Left colon (tissue), 2 donors: ENCODE results near the gene APOE. TPM values are rescaled to one million over a fixed set of nuclear protein-coding genes. Genes with fewer than 3 reads are reported as not detected.

Experiments used
- ATAC-seq: fragments of 200-7000 bp; cut with Tn5 transposase; one replicate; pipeline ENCODE4 v1.9.1; 2020; ENCODE audit warnings: mild to moderate bottlenecking, moderate library complexity
- DNase-seq, 2 donors: peaks; one replicate each; pipeline ENCODE4 v3.0.0-alpha.2; 2020
- intact Hi-C, 2 donors: fragments of 100-400 bp; cut with DNase I in 1 of 2; cut with micrococcal nuclease in 1 of 2; formaldehyde crosslinking; loops; one replicate each; pipeline versions ENCODE4 v1.11.2 to v1.14.0; 2022; cut with DNase I, micrococcal nuclease
- total RNA-seq, 2 donors: library from RNA; stranded (reverse); fragmentation: NEBNext Ultra II Directional; extraction: Animal tissue kit (Norgen Biotek cat#: 25700); gene quantifications; one replicate each; pipeline ENCODE4 v1.2.1, GENCODE V29; 2021
- donor health status: DM: no; HTN: no; CAD: no.
- donor health status: DM: yes; HTN: yes; CAD: no.

APOE gene
- total RNA-seq, 2 donors from 2014 or later = 14.6 to 88.2 TPM

GRCh38 chr19:44931541-44931940 is 25.9 kb downstream of the APOE start:
- intact Hi-C loops = no loop called here
- ATAC-seq (no peak), DNase-seq (no peak)

- no peak for ATAC-seq
- intact Hi-C loops = no loop called here
- no peak for DNase-seq
These were observed 34.1 kb downstream of the APOE start for GRCh38 chr19:44939668-44940067.

DNA sequence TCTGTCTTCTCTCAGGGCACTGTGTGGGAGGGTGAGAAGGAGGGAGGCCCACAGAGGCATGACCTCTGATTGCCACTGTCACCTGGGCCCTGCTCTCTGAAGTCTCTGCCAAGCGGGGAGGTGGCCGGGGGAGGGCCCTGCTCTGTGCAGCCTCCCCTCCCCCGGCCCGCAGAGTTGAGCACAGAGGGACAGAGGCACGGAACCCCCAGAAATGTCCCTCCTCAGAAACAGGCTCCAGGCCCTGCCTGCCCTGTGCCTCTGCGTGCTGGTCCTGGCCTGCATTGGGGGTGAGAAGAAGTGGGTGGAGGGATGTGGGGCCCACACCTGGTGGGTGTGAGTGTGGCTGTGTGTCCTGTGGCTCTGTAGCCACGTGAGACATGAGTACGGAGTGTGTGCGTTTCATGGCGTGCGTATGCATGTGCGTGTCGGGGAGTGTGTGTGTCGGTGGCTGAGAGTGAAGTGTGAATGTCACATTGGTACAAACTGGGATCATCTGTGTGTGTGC is 36.5 kb downstream of the APOE start, which contains the start of gene APOC4:
TSS of gene APOC4 (plus strand) at position 171 of the 505 bp plus-strand sequence. CDS start at position 212, 41 bp downstream.
- no peak for ATAC-seq
- intact Hi-C loops = no loop called here
- no peak for DNase-seq

DNA sequence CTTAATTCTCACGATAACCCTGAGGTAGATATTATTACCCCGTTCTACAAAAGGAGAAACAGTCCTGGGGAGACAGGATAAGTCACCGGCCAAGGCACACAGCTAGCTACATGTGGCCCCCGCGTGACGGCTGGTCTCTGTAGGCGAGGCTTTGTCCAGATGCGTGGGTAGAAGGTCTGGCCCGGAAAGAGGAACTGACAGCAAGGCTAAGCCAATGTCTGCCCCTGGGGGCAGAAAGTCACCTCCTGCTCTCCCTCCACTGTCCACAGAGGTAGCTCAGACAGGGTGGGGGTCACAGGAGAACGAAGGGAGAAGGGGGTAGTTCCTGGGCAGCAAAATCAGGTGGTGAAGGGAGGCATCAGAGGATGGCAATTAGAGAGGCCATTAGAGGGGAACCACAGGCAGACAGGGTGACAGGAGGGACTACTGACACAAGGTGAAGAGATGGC is 38.2 kb downstream of the APOE start:
- ATAC-seq = peak; percentile 24
- intact Hi-C loops = no loop called here
- DNase-seq = peak; percentile 55 to 57

- ATAC-seq (no peak), DNase-seq (no peak)
- intact Hi-C loops = no loop called here
These were observed 41.5 kb downstream of the APOE start for GRCh38 chr19:44947041-44947581.

- DNase-seq (no peak), ATAC-seq (no peak)
- intact Hi-C loops = no loop called here
These were observed 42.6 kb downstream of the APOE start for GRCh38 chr19:44948237-44948636.

- ATAC-seq = no peak
- DNase-seq = no peak
- intact Hi-C loops = no loop called here
These were observed 43.3 kb downstream of the APOE start for GRCh38 chr19:44948763-44949374.

DNA sequence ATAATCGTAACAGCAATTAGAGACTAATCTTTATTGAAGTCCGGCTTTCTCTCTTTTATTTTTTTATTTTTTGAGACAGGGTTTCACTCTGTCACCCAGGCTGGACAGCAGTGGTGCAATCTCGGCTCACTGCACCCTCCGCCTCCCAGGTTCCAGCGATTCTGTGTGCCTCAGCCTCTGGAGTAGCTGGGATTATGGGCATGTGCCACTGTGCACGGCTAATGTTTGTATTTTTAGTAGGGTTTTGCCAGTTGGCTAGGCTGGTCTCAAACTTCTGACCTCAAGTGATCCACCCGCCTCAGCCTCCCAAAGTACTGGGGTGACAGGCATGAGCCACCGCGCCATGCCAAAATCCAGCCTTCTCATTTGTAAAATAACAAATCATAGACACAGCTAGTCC is 44.0 kb downstream of the APOE start:
- no peak for ATAC-seq
- intact Hi-C loops = no loop called here
- no peak for DNase-seq

- ATAC-seq (no peak), DNase-seq (peak; percentile 50 to 62)
- intact Hi-C loops = loop anchor here (2.0 to 10.0 kb wide), 2 partner anchors 47 kb away; partner anchors contain the start of gene APOE (in 2 of the 2)
These were observed 45.9 kb downstream of the APOE start for GRCh38 chr19:44951179-44952159.

DNA sequence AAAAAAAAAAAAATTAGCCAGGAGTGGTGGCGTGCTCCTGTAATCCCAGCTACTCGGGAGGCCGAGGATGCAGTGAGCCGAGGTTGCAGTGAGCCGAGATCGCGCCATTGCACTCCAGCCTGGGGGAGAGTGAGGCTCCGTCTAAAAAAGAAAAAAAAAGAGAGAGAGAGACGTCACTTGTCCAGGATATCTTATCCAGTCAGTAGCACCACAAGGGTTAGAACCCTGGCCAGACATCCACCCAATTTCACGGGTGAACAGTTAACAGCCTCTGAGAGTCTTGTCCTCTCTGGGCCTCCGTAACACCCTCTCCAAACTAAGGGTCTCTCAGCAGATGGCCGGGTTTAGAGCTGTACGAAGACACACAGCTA is 48.7 kb downstream of the APOE start:
- no peak for ATAC-seq
- intact Hi-C loops = loop anchor here in 1 of 2 donors (10.0 kb wide), 1 partner anchor 49 kb away; the partner anchor contains the start of gene APOE

GRCh38 chr19:44954649-44955504 is 49.3 kb downstream of the APOE start, which contains the start of gene CLPTM1:
Gene CLPTM1, plus strand, starts transcription at chr19:44955380. Its CDS starts 16 bp downstream, at chr19:44955396.
- peak; percentile 97 for DNase-seq
- ATAC-seq = peak; percentile 94
- intact Hi-C loops = loop anchor here in 1 of 2 donors (10.0 kb wide), 1 partner anchor 50 kb away; the partner anchor contains the start of gene APOE

More for the DNA sequence above, 48.7 kb downstream of the APOE start:
- no peak for DNase-seq

- intact Hi-C loops = loop anchor here in 1 of 2 donors (10.0 kb wide), 1 partner anchor 51 kb away; the partner anchor contains the start of gene APOE
- peak; percentile 30 for ATAC-seq
These were observed 50.2 kb downstream of the APOE start for GRCh38 chr19:44955505-44956439.

GRCh38 chr19:44957526-44957925 is 51.9 kb downstream of the APOE start:
- DNase-seq (no peak), ATAC-seq (no peak)
- intact Hi-C loops = loop anchor here in 1 of 2 donors (10.0 kb wide), 1 partner anchor 53 kb away; the partner anchor contains the start of gene APOE

More at GRCh38 chr19:44955505-44956439, 50.2 kb downstream of the APOE start:
- DNase-seq = no peak

DNA sequence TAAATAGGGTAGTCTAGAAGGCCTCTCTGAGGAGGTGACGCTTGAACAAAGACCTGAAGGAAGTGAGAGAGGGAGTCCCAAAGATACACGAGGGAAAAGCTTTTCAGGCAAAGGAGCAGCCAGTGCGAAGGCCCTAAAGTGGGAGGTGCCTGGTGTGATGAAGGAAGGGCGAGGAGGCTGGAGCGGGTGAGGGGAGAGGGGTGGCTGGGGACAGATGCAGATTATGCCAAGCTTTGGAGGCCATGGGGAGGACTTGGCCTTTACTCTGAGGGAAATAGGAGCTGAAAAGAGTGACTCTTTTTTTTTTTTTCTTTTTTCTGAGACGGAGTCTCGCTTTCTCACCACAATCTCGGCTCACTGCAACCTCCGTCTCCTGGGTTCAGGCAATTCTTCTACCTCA is 52.5 kb downstream of the APOE start:
- intact Hi-C loops = loop anchor here in 1 of 2 donors (10.0 kb wide), 1 partner anchor 53 kb away; the partner anchor contains the start of gene APOE
- DNase-seq = no peak
- ATAC-seq = no peak
